GM10266 (cell line): Measurements from ENCODE around the gene ATL1.
A peak's percentile ranks its signal among the peaks of the same experiment; 100 is the strongest.

Experiments
- DNase-seq: peaks from one replicate; pipeline ENCODE4 v3.0.0; 2012; ENCODE audit errors: extremely low spot score
- CTCF ChIP-seq: IDR thresholded peaks from 2 replicates; pipeline ENCODE4 v1.5.1; 2012; ENCODE audit warnings: mild to moderate bottlenecking, low read depth; ENCODE audit not compliant: control insufficient read depth, insufficient read depth; ENCODE audit errors: missing control alignments

The ATL1 gene

DNA sequence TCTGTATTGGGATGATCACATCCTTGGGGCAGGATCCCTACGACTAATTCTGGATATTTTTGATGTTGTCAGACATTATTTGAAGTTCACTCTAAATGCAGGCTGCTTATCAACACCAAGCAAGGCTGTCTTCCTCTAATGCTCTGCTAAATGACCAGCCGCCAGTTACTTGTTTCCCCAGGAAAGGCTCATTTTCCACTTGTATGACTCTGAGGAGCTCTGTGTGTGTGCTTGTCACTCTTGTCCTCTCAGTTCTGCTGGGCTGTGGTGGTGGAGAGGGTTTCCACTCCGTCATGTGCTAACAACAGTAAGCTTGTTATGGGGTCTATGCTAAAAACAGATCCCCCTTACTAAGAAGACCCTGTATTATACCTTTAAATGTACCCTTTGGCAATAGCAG is 42.1 kb downstream of the ATL1 start:
- TF ChIP-seq CTCF: no peak

GRCh38 chr14:50603565-50603964 is 43.6 kb downstream of the ATL1 start:
- TF ChIP-seq CTCF: no peak
- DNase-seq: no peak

More for the DNA sequence above, 42.1 kb downstream of the ATL1 start:
- no peak for DNase-seq

GRCh38 chr14:50605766-50606165 is 45.8 kb downstream of the ATL1 start:
- no peak for TF ChIP-seq CTCF
- no peak for DNase-seq

DNA sequence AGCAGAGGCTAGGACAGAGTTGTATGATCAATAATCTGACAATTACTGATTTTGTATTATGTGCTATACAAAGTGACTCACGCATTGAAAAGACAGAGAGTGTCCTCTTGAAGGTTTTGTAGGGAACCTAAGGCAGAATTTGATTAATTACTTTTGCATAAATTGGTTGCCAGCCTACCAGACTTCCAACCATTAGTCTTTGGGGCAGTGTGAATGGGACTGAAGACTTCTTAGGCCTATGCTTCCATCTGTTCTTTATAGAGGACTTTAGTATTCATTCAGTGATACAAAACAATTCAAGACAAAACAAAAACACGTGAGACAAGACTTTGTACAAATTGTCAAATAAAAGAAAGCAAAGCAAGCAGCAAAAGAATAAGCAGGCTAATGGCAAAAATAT is 46.5 kb downstream of the ATL1 start:
- no peak for DNase-seq
- no peak for TF ChIP-seq CTCF

GRCh38 chr14:50607181-50607580 is 47.2 kb downstream of the ATL1 start:
- peak; percentile 6 for DNase-seq
- TF ChIP-seq CTCF: no peak

- no peak for DNase-seq
- no peak for TF ChIP-seq CTCF
These were observed 47.8 kb downstream of the ATL1 start for GRCh38 chr14:50607761-50608160.

GRCh38 chr14:50608302-50608851 is 48.4 kb downstream of the ATL1 start:
- DNase-seq: no peak
- no peak for TF ChIP-seq CTCF
